CD1c-positive myeloid dendritic cell (primary cell): Measurements from ENCODE around the gene ADAMTS9.

Experiments used
- DNase-seq: peaks from one replicate; pipeline ENCODE4 v3.0.0-alpha.2; 2016; ENCODE audit errors: extremely low spot score

ADAMTS9 gene

DNA sequence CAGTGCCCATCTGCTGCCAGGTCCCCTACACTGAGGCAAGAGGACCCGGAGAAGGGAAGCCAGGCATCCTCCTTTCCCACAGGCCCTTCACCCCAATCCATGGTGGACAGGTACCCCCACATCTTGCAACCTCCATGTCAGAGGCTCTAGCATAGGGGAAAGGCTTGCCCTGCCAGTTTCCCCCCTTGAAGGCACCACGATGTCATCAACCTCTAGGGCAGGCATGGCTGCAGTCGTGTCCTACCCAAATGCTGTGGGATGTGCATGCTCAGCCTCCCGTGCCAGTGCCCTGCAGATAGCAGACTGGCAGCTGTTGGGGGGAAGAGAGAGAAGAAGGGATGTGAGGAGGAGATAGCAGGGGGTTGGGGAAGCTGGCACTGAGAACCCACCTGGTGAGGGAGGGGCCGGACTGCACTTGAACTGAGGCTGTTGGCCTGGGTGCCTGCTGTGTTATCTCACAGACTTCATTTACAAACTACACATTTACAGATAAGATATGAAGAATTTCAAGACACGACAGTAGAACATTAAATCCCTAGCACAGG lies 197.5 kb downstream of the ADAMTS9 start:
- DNase-seq, result no peak

DNA sequence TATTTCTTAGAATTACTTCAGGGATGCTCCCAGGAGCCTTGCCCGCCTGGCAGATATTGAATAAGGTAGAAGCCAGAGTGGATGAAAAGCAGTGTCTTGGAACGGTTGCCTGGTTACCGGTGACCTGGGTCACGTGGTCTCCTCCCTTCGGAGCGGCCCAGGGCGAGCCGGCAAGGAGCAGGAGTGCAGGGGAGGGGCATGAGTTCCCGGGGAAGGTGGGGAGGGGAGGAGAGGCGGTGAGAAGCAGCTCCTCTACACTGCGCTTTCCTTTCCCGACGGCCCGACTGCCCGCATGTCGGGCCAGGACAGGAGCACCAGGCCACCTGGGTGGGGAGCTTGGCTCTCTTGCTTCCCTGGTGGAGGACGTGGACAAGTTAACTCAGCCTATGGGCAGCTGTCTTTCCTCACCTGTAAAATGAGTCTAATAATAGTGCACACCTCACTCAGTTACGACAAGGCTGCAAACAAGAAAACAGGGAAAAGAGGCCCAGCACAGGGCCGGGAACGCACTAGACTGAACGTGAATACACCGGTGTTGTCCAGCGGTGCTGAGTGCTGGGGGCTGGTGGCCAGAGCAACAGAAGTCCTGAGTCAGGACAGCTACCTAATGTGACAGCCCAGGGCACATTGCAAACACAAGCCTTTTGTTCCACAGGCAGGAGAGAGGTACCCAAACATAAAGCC lies 198.3 kb downstream of the ADAMTS9 start:
- DNase-seq, result no peak

DNA sequence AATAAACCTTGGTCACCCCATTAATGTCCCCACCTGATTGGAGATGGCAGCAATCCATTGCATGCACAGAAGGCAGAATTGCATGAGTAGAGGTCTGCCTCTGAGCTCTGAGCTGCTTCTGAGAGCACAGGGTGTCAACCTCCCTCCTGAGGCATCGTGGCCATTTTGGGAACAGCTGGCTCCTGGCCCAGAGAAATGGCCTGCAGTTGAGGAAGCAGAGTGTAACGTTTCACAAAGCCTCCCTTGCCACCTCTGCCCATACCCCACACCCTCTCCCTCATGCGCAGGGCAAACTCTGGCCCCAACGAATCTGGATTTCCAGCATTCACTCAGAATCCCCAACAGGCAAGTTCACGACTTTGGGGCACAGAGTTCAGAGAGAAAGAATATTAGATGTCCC lies 198.9 kb downstream of the ADAMTS9 start:
- DNase-seq, result no peak

DNA sequence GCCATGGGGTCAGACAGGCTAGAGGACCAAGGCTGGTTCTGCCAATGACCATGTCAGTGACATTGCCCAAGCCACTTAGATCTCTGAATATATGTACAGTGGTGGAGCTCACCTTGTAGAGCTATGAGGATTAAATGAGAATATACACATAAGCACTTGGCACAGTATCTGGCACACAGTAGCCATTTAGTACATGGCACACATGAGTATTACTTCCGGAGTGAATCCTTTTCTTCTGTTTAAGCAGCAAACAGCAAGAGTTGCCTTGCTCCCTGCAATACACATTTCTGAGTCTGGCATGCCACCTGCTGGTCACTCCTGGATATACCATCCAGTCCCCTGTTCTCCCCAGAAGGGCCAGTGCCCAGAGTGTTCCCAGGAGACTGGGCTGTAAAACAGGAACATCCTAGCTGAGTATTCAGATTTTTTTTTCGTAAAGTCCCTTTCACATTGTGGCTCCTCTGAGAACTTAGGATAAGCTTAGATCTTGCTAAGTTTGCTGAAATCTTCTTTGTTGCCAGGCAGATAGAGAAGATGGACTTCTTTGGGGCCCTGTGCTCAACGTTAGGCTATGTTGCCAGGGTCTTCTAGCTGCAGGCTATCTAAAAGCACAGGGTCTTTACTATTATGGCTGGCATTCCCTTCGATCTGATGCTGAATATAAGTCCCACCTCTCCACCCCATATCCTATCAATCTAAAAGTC lies 203.4 kb downstream of the ADAMTS9 start:
- peak; percentile 61 for DNase-seq

DNA sequence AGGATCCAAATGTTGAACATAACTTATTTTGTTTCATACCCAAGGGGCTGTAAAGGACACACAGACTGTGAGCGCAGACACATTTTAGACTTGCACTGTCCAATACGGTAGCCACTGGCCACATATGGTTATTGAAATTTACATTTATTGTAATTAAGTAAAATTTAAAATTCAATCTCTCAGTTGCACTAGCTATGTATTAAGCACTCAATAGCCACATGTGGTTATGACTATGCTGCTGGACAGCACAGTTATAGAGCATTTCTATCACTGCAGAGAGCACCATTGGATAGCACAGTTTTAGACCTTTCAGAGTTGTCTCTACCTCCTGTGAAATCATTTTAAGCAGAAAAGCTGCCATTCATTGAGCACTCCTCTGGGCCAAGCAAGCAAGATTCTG lies 204.3 kb downstream of the ADAMTS9 start:
- DNase-seq, result no peak

DNA sequence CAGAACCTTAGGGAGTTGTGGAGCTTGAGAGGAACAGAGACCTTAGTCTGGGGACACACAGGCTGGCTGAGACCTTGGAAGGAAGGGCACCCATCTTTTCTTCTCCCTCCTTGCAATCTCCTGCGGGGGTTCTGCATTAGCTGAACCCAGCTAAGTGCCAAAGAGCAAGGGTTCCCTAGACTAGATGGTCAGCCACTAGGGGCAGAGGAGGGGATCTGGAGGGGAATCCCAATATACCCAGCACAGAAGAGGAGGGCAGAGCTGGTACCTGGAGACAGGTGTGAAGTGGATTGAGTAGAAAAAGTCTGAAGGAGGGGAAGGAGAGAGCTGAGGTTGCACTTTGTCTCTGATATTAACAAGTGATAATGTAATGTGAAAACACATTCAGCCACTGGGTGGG lies 212.8 kb downstream of the ADAMTS9 start:
- no peak for DNase-seq

DNA sequence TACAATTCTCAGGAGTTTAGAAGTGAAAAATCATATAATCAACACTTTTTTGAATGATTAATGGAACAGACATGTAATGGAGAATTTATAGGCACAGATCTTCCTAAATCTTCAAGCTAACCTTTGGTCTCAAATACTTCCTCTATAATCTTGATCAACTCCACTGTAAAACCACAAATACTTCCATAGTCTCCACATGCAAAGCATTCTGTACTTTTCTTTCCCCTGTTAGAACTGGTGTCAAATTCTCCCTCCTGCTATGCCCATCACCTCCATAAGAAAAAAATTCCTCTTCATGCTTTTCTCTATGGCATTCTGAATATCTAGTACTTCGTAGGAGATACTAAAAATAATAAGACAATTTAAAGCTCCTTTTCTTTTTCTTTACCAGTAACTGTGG lies 214.3 kb downstream of the ADAMTS9 start:
- no peak for DNase-seq

DNA sequence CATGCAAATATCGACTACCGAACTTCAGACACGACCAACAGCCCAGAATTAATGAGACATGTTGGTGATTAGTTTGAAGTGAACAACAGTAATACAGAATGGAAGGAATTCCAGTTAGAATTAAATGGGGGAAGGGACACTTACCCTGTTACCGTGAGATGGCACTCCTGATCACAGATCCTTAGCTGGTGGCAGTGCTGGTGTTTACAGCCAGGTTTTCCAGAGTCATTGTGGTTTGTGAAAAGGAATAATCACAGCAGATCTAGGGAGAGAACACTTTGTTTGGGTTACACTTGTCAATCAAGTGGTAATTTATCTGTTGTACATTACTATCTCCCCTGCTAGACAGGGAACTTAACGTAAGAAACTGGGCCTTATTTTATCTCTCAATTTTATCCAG lies 217.4 kb downstream of the ADAMTS9 start:
- no peak for DNase-seq

DNA sequence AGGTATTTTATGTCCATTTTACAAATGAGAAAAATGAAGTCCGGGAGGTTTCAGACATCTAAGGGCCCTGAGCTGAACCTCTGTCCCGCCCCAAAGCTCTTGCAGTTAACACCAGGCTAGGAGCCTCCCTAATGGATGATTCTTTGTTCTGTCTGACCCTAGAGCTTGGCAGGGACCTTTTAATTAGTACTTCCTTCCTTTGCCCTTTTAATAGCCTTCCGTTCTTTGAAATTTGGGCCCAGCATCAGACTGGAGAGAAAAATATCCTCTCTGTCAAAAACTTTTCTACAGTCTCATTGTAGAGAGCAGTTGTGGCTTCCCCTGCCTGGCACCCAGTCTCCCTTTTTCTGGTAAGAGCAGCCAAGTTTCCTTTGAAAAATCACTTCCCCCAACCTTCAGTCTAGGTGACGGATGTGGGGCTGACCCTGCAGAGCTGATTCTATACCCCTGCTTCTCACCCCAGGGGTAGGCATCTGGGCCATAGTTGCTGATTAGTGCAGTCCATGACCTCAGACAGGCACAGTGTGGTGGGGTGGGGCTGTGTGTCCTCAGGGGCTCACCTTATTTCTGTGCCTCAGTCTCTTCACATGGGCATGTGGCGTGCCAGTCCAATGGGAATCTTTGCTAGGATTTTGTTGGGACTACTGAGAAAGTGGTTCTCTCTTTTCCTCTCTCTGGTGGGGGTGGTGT lies 220.4 kb downstream of the ADAMTS9 start:
- no peak for DNase-seq
